Measurements from ENCODE around the gene ARMH3.
"Not testable (repeated sequence)": the region's sequence is repeated elsewhere in the genome, so short reads cannot be mapped to it uniquely, and the experiment has no call there.

Gene ARMH3

GRCh38 chr10:102040305-102041050 is 15.5 kb downstream of the ARMH3 start:
- DNase-seq: peak; percentile 51

GRCh38 chr10:102038410-102038809 is 17.6 kb downstream of the ARMH3 start:
- DNase-seq: no peak

- not testable (repeated sequence) for DNase-seq
These were observed 20.2 kb downstream of the ARMH3 start for GRCh38 chr10:102035807-102036206.

GRCh38 chr10:102033787-102034186 is 22.2 kb downstream of the ARMH3 start:
- DNase-seq: no peak

GRCh38 chr10:102027261-102027660 is 28.7 kb downstream of the ARMH3 start:
- DNase-seq: no peak

GRCh38 chr10:102024799-102025198 is 31.2 kb downstream of the ARMH3 start:
- no peak for DNase-seq

GRCh38 chr10:102020938-102021337 is 35.0 kb downstream of the ARMH3 start:
- DNase-seq: no peak

GRCh38 chr10:102017295-102017694 is 38.7 kb downstream of the ARMH3 start:
- no peak for DNase-seq

- no peak for DNase-seq
These were observed 39.6 kb downstream of the ARMH3 start for GRCh38 chr10:102016416-102016815.

GRCh38 chr10:102010961-102011360 is 45.0 kb downstream of the ARMH3 start:
- DNase-seq: no peak

GRCh38 chr10:102009801-102010425 is 46.1 kb downstream of the ARMH3 start:
- DNase-seq: peak; percentile 81

GRCh38 chr10:102007796-102008195 is 48.2 kb downstream of the ARMH3 start:
- no peak for DNase-seq

- not testable (repeated sequence) for DNase-seq
These were observed 48.9 kb downstream of the ARMH3 start for GRCh38 chr10:102007031-102007430.

- no peak for DNase-seq
These were observed 51.6 kb downstream of the ARMH3 start for GRCh38 chr10:102004376-102004775.

- DNase-seq: no peak
These were observed 52.4 kb downstream of the ARMH3 start for GRCh38 chr10:102003541-102003940.

- DNase-seq: no peak
These were observed 54.4 kb downstream of the ARMH3 start for GRCh38 chr10:102001435-102002068.

- DNase-seq: no peak
These were observed 58.2 kb downstream of the ARMH3 start for GRCh38 chr10:101997803-101998202.

GRCh38 chr10:101995451-101996063 is 60.4 kb downstream of the ARMH3 start:
- no peak for DNase-seq

GRCh38 chr10:101993651-101994200 is 62.2 kb downstream of the ARMH3 start:
- no peak for DNase-seq

- no peak for DNase-seq
These were observed 62.8 kb downstream of the ARMH3 start for GRCh38 chr10:101993221-101993620.

GRCh38 chr10:101987136-101987535 is 68.8 kb downstream of the ARMH3 start:
- no peak for DNase-seq

GRCh38 chr10:101986624-101986971 is 69.4 kb downstream of the ARMH3 start:
- DNase-seq: no peak

GRCh38 chr10:101980677-101981076 is 75.3 kb downstream of the ARMH3 start:
- not testable (repeated sequence) for DNase-seq
